Stimulated activated CD4-positive, alpha-beta T cell treated with anti-CD3 and anti-CD28 coated beads, TNF-alpha, amount 100 ng/mL, for 4 hours (primary cell): ENCODE measurements around the gene KANSL1L.
"Not testable (repeated sequence)": the region's sequence is repeated elsewhere in the genome, so short reads cannot be mapped to it uniquely, and the experiment has no call there.

ENCODE experiments used
- DNase-seq, 3 experiments: peaks; one replicate each; pipeline ENCODE4 v3.0.0-alpha.2; 2020; ENCODE audit warnings: low read depth in 3 of 3

KANSL1L gene

GRCh38 chr2:210177115-210177514 lies 5.9 kb upstream of the KANSL1L start:
- DNase-seq: not testable (repeated sequence)

- no peak for DNase-seq
These were observed 2.9 kb upstream of the KANSL1L start for GRCh38 chr2:210174086-210174485.

- DNase-seq: no peak
These were observed 988 bp upstream of the KANSL1L start for GRCh38 chr2:210172219-210172575.

- DNase-seq: peak; percentile 92 to 96 (median 95)
These were observed 534 bp downstream of the KANSL1L start for GRCh38 chr2:210170446-210171303.

GRCh38 chr2:210170196-210170445 lies 1.1 kb downstream of the KANSL1L start:
- no peak for DNase-seq

GRCh38 chr2:210169516-210170195 lies 1.6 kb downstream of the KANSL1L start:
- DNase-seq: no peak

- no peak for DNase-seq
These were observed 4.0 kb downstream of the KANSL1L start for GRCh38 chr2:210167227-210167626.

GRCh38 chr2:210162466-210163124 lies 8.6 kb downstream of the KANSL1L start:
- DNase-seq: no peak

GRCh38 chr2:210159059-210159458 lies 12.2 kb downstream of the KANSL1L start:
- DNase-seq: no peak

GRCh38 chr2:210158236-210158635 lies 13.0 kb downstream of the KANSL1L start:
- no peak for DNase-seq

GRCh38 chr2:210157526-210157925 lies 13.7 kb downstream of the KANSL1L start:
- DNase-seq: no peak

GRCh38 chr2:210147614-210148013 lies 23.6 kb downstream of the KANSL1L start:
- DNase-seq: no peak

GRCh38 chr2:210132239-210132638 lies 39.0 kb downstream of the KANSL1L start:
- DNase-seq: no peak

- no peak for DNase-seq
These were observed 42.2 kb downstream of the KANSL1L start for GRCh38 chr2:210128961-210129360.

GRCh38 chr2:210113614-210114235 lies 57.5 kb downstream of the KANSL1L start:
- DNase-seq: no peak

GRCh38 chr2:210112871-210113270 lies 58.3 kb downstream of the KANSL1L start:
- DNase-seq: no peak

GRCh38 chr2:210099940-210100339 lies 71.3 kb downstream of the KANSL1L start:
- DNase-seq: no peak

- no peak for DNase-seq
These were observed 76.4 kb downstream of the KANSL1L start for GRCh38 chr2:210094787-210095186.

- DNase-seq: no peak
These were observed 78.4 kb downstream of the KANSL1L start for GRCh38 chr2:210092791-210093190.

- DNase-seq: no peak
These were observed 84.3 kb downstream of the KANSL1L start for GRCh38 chr2:210086930-210087329.

GRCh38 chr2:210086292-210086691 lies 84.9 kb downstream of the KANSL1L start:
- no peak for DNase-seq

GRCh38 chr2:210072922-210073509 lies 98.2 kb downstream of the KANSL1L start:
- no peak for DNase-seq
